ENCODE data around the gene DMAC2L.

DNA sequence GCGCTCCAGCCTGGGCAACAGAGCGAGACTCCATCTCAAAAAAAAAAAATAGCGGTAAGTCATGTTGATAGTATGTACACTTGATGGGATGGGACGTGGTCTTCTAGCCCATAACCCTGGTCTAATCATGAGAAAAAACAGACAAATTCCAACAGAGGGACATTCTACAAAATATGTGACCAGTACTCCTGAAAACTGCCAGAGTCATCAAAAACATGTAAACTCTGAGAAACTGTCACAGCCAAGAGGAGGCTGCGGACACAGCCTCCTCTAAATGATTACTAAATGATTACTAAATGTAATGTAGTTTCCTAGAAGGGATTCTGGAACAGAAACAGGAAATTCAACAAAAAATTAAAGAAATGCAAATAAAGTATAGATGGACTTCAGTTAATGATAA lies 63.6 kb downstream of the DMAC2L start:
- TF ChIP-seq, protein P1, sequence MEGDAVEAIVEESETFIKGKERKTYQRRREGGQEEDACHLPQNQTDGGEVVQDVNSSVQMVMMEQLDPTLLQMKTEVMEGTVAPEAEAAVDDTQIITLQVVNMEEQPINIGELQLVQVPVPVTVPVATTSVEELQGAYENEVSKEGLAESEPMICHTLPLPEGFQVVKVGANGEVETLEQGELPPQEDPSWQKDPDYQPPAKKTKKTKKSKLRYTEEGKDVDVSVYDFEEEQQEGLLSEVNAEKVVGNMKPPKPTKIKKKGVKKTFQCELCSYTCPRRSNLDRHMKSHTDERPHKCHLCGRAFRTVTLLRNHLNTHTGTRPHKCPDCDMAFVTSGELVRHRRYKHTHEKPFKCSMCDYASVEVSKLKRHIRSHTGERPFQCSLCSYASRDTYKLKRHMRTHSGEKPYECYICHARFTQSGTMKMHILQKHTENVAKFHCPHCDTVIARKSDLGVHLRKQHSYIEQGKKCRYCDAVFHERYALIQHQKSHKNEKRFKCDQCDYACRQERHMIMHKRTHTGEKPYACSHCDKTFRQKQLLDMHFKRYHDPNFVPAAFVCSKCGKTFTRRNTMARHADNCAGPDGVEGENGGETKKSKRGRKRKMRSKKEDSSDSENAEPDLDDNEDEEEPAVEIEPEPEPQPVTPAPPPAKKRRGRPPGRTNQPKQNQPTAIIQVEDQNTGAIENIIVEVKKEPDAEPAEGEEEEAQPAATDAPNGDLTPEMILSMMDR (IDR thresholded peaks at IDR 0.05): no peak
- TF ChIP-seq POLR2A (IDR thresholded peaks at IDR 0.05) (no peak), EP300 (IDR thresholded peaks at IDR 0.05) (no peak)

Measured in gastroesophageal sphincter (tissue), 3 donors.